K562 treated with DMSO at 1 percent for 48 hours (cell line): ENCODE data around the gene DYNLRB1. TPM values are rescaled to one million over a fixed set of nuclear protein-coding genes. Genes with fewer than 3 reads are reported as not detected.

ENCODE experiments used
- total RNA-seq: library from RNA; unstranded; fragments of 300-600 nt; gene quantifications from 2 replicates; pipeline ENCODE4 v1.2.3, GENCODE V29; 2022; ENCODE audit warnings: low replicate concordance; ENCODE audit errors: extremely low read depth

Gene DYNLRB1
- total RNA-seq: not detected in 2 replicates

GRCh38 chr20:34516247-34517113, at the start of gene DYNLRB1:
DYNLRB1 (plus strand) TSS chr20:34516422; CDS start chr20:34516459, 37 bp downstream.

GRCh38 chr20:34558320-34559218, 42.3 kb downstream of the DYNLRB1 start, which contains the start of gene MAP1LC3A:
MAP1LC3A (plus strand) TSS chr20:34558718; CDS start chr20:34558869, 151 bp downstream.

Other genes with a start within 250 kb of the DYNLRB1 start
- not detected in 2 replicates for gene AHCY, start 213.1 kb upstream of the DYNLRB1 start, total RNA-seq
- gene ITCH, start 153.1 kb upstream of the DYNLRB1 start, total RNA-seq: not detected in 2 replicates
- gene MAP1LC3A, start 42.3 kb downstream of the DYNLRB1 start, total RNA-seq: not detected in 2 replicates
- not detected in 2 replicates for gene PIGU, start 160.7 kb downstream of the DYNLRB1 start, total RNA-seq
- gene TP53INP2, start 187.9 kb downstream of the DYNLRB1 start, total RNA-seq: not detected in 2 replicates